CD14-positive monocyte (primary cell): ENCODE results near the gene ZNF528. TPM values are rescaled to one million over a fixed set of nuclear protein-coding genes. Genes with fewer than 3 reads are reported as not detected.

ENCODE experiments used
- DNase-seq, 3 donors: peaks; one replicate each; pipeline ENCODE4 v3.0.0-alpha.2; 2011 to 2022
- H2AFZ ChIP-seq: 2 replicates; pipeline ENCODE4 v1.6.0; 2012; ENCODE audit warnings: mild to moderate bottlenecking, low read depth, low read length, inconsistent platforms; ENCODE audit not compliant: insufficient read depth, poor library complexity, severe bottlenecking
- H3K27ac ChIP-seq, 2 donors: 1 replicate in 1 of 2; 2 replicates in 1 of 2; pipeline ENCODE4 v1.5.1; 2012 to 2013; ENCODE audit warnings: low read length in 2 of 2, control low read depth in 1 of 2, inconsistent platforms in 1 of 2, low read depth in 1 of 2, mild to moderate bottlenecking in 1 of 2
- H3K27me3 ChIP-seq, 2 donors: one replicate each; pipeline versions ENCODE4 v1.6.0 to v1.6.1; 2011 to 2013; ENCODE audit warnings: low read length in 2 of 2; ENCODE audit not compliant: control insufficient read depth in 2 of 2, insufficient read depth in 2 of 2
- H3K36me3 ChIP-seq, 2 donors: replicated peaks in 1 of 2; 1 replicate in 1 of 2; 2 replicates in 1 of 2; pipeline versions ENCODE4 v1.5.1 to v1.6.1; 2012 to 2013; ENCODE audit warnings: low read length in 2 of 2, control low read depth in 1 of 2, inconsistent platforms in 1 of 2, mild to moderate bottlenecking in 1 of 2; ENCODE audit not compliant: insufficient read depth in 2 of 2, control insufficient read depth in 1 of 2
- H3K4me1 ChIP-seq, 2 donors: 1 replicate in 1 of 2; 2 replicates in 1 of 2; pipeline versions ENCODE4 v1.5.1 to v1.6.1; 2012 to 2013; ENCODE audit warnings: low read length in 2 of 2, control low read depth in 1 of 2, inconsistent platforms in 1 of 2, mild to moderate bottlenecking in 1 of 2, moderate library complexity in 1 of 2; ENCODE audit not compliant: insufficient read depth in 2 of 2, control insufficient read depth in 1 of 2
- H3K4me2 ChIP-seq: replicated peaks from 2 replicates; pipeline ENCODE3; 2012; ENCODE audit warnings: low read length, moderate library complexity, mild to moderate bottlenecking; ENCODE audit not compliant: poor library complexity, severe bottlenecking; ENCODE audit errors: extremely low read depth
- H3K4me3 ChIP-seq, 3 experiments: fragments of 200-600 bp in 1 of 3; sonication (generic) in 1 of 3; replicated peaks in 1 of 3; 1 replicate in 2 of 3; 2 replicates in 1 of 3; pipeline ENCODE4 v1.5.1; 2011 to 2013; ENCODE audit warnings: low read length in 3 of 3, mild to moderate bottlenecking in 3 of 3, control low read depth in 2 of 3, low read depth in 2 of 3, inconsistent platforms in 1 of 3, moderate library complexity in 1 of 3
- H3K79me2 ChIP-seq: 2 replicates; pipeline ENCODE4 v1.6.0; 2012; ENCODE audit warnings: mild to moderate bottlenecking, control low read depth, inconsistent platforms, low read length, moderate library complexity; ENCODE audit not compliant: insufficient read depth
- H3K9ac ChIP-seq: 2 replicates; pipeline ENCODE4 v1.6.0; 2017; ENCODE audit warnings: low read length, mild to moderate bottlenecking; ENCODE audit not compliant: insufficient read depth, poor library complexity, severe bottlenecking
- H3K9me3 ChIP-seq, 2 donors: replicated peaks in 1 of 2; 1 replicate in 1 of 2; 2 replicates in 1 of 2; pipeline versions ENCODE4 v1.5.1 to v1.6.1; 2012 to 2013; ENCODE audit warnings: low read length in 2 of 2, control low read depth in 1 of 2; ENCODE audit not compliant: control insufficient read depth in 1 of 2, insufficient read depth in 1 of 2
- H4K20me1 ChIP-seq: 2 replicates; pipeline ENCODE4 v1.6.0; 2012; ENCODE audit warnings: mild to moderate bottlenecking, low read length, control low read depth, moderate library complexity; ENCODE audit not compliant: insufficient read depth
- H3K27ac Mint-ChIP-seq, 7 donors: one replicate each; pipeline ENCODE4 v1.8.0; 2020; ENCODE audit warnings: mild to moderate bottlenecking in 7 of 7, mixed read lengths in 7 of 7, moderate library complexity in 6 of 7, inconsistent platforms in 2 of 7
- H3K27me3 Mint-ChIP-seq, 3 donors: one replicate each; pipeline ENCODE4 v1.8.0; 2021 to 2022; ENCODE audit warnings: low read depth in 3 of 3, mild to moderate bottlenecking in 3 of 3, mixed read lengths in 3 of 3, moderate library complexity in 3 of 3, inconsistent platforms in 1 of 3
- H3K36me3 Mint-ChIP-seq, 2 donors: one replicate each; pipeline ENCODE4 v1.8.0; 2020; ENCODE audit warnings: mixed read lengths in 2 of 2, inconsistent platforms in 1 of 2, mild to moderate bottlenecking in 1 of 2
- H3K4me1 Mint-ChIP-seq: one replicate; pipeline ENCODE4 v1.8.0; 2020; ENCODE audit warnings: mild to moderate bottlenecking, mixed read lengths
- H3K4me3 Mint-ChIP-seq, 2 donors: one replicate each; pipeline ENCODE4 v1.8.0; 2020; ENCODE audit warnings: mild to moderate bottlenecking in 2 of 2, mixed read lengths in 2 of 2, moderate library complexity in 1 of 2
- H3K9me3 Mint-ChIP-seq, 7 donors: one replicate each; pipeline ENCODE4 v1.8.0; 2020 to 2022; ENCODE audit warnings: mixed read lengths in 7 of 7, mild to moderate bottlenecking in 6 of 7, moderate library complexity in 6 of 7, inconsistent platforms in 2 of 7
- CTCF ChIP-seq: fragments of 200-600 bp; IDR thresholded peaks from one replicate; pipeline ENCODE4 v1.8.0; 2022; ENCODE audit warnings: antibody characterized with exemption, mild to moderate bottlenecking
- WGBS: methylation state at CpG from one replicate; pipeline ENCODE4 v1.1.5; 2013; ENCODE audit warnings: missing lambda C conversion rate; ENCODE audit not compliant: insufficient coverage; 5-methylcytosine and 5-hydroxymethylcytosine counted together
- intact Hi-C, 2 donors: fragments of 100-400 bp; cut with micrococcal nuclease; formaldehyde crosslinking; loops; one replicate each; pipeline versions ENCODE4 v1.15.0 to v1.15.1; 2023
- polyA plus RNA-seq, 3 donors: library from polyadenylated mRNA; depleted of rRNA in 1 of 3; unstranded in 2 of 3; stranded (reverse) in 1 of 3; fragments of 300-500 nt in 2 of 3; fragments of >200 nt in 1 of 3; fragmentation: Illumina TruSeq in 2 of 3; gene quantifications; 1 replicate in 2 of 3; 2 replicates in 1 of 3; pipeline ENCODE4 v1.2.3, GENCODE V29; 2012 to 2021

The ZNF528 gene
- polyA plus RNA-seq, 3 donors: 0.67 to 4.8 (median 0.86) TPM

GRCh38 chr19:52398081-52398441 is 412 bp downstream of the ZNF528 start:
- Mint-ChIP-seq H3K27me3 (peaks cover 0 to under 1% (median 0%) of the 10 kb centered on the region in 3 donors), H3K9me3 (peaks cover 56 to 92% (median 89%) of the 10 kb centered on the region in 7 donors), H3K4me3 (peak overlapping the region; percentile 86 to 94), H3K4me1 (peaks cover 15% of the 10 kb centered on the region), H3K36me3 (peaks cover 38 to 40% of the 10 kb centered on the region in 2 donors), H3K27ac (peak overlapping the region; percentile 66 to 90 (median 79))
- Histone ChIP-seq H3K4me1 (peaks cover 13 to 16% of the 10 kb centered on the region in 2 donors), H3K9me3 (peaks cover 74 to 90% of the 10 kb centered on the region in 2 donors), H4K20me1 (no peaks in the 10 kb centered on the region), H3K79me2 (no peaks in the 10 kb centered on the region), H3K27me3 (no peaks in the 10 kb centered on the region), H3K9ac (peak overlapping the region; percentile 71), H3K27ac (peak overlapping the region; percentile 59 to 81), H3K4me3 (peak overlapping the region; percentile 74 to 80 (median 74)), H3K36me3 (peaks cover 4 to 13% of the 10 kb centered on the region in 2 donors), H3K4me2 (peak overlapping the region; percentile 83), H2AFZ (peak overlapping the region; percentile 82)
- WGBS: 6% methylated on average over 12 of the region's 14 CpGs
- peak; percentile 2 to 14 (median 2) for DNase-seq
- no peak for TF ChIP-seq CTCF
- intact Hi-C loops: no loop called here

DNA sequence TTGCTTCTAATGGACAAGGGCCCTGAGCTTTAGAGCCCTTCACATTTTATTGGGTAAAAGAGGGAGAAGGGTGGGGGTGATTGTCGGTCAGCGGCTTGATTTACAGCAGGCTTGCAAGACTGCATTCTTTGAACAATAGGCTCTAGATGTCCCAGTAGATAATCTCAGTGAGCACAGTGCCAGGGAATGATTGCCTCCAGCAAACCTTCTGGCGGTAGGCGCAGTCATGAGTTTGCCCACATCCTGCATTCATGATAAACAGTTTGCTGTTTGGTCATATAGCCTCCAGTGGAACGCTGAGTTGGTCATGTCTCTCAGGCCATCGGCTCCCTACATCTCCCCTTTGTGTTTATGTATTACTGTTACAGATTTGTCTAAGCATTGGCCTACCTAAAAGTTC is 12.6 kb downstream of the ZNF528 start:
- Histone ChIP-seq H3K4me2 (no peak overlapping the region), H3K27ac (no peak overlapping the region), H3K79me2 (no peaks in the 10 kb centered on the region), H3K4me1 (no peaks in the 10 kb centered on the region), H3K4me3 (no peak overlapping the region), H3K27me3 (no peaks in the 10 kb centered on the region), H3K36me3 (peaks cover 11 to 75% of the 10 kb centered on the region in 2 donors), H2AFZ (no peak overlapping the region), H3K9me3 (peaks cover 81 to 94% of the 10 kb centered on the region in 2 donors), H3K9ac (no peak overlapping the region), H4K20me1 (no peaks in the 10 kb centered on the region)
- WGBS: 94% methylated on average over 4 of the region's 6 CpGs
- intact Hi-C loops: no loop called here
- TF ChIP-seq CTCF: no peak
- H3K4me1 Mint-ChIP-seq: no peaks in the 10 kb centered on the region
- H3K4me3 Mint-ChIP-seq: no peak overlapping the region
- H3K27me3 Mint-ChIP-seq: no peaks in the 10 kb centered on the region
- no peak for DNase-seq
- peaks cover 51 to 57% of the 10 kb centered on the region in 2 donors for H3K36me3 Mint-ChIP-seq
- peaks cover 43 to 92% (median 88%) of the 10 kb centered on the region in 7 donors for H3K9me3 Mint-ChIP-seq
- no peak overlapping the region for H3K27ac Mint-ChIP-seq
